SK-N-SH (cell line): ENCODE results near the gene EDA.

Experiments used
- ELF1 ChIP-seq: IDR thresholded peaks from 2 replicates; pipeline ENCODE4 v1.4.0; 2012
- EP300 ChIP-seq, 2 experiments: IDR thresholded peaks; 2 replicates each; pipeline versions ENCODE4 v1.4.0 to v1.6.1; 2012; ENCODE audit warnings: borderline replicate concordance in 1 of 2, low read depth in 1 of 2, low read length in 1 of 2
- EZH2phosphoT487 ChIP-seq: fragments of 200-600 bp; sonication (generic); IDR thresholded peaks from 2 replicates; pipeline ENCODE4 v1.6.1; 2017; ENCODE audit warnings: low read depth, mixed run types, mild to moderate bottlenecking, antibody characterized with exemption, moderate library complexity, borderline replicate concordance
- MEF2A ChIP-seq: IDR thresholded peaks from 2 replicates; pipeline ENCODE4 v1.4.0; 2012; ENCODE audit warnings: low read depth, borderline replicate concordance
- MXI1 ChIP-seq: IDR thresholded peaks from 2 replicates; pipeline ENCODE4 v1.6.1; 2012; ENCODE audit warnings: mild to moderate bottlenecking, low read depth, low read length, improper control_type of control experiment
- NRF1 ChIP-seq: IDR thresholded peaks from 2 replicates; pipeline ENCODE4 v1.6.1; 2012; ENCODE audit warnings: low read depth, mild to moderate bottlenecking, low read length
- POLR2AphosphoS5 ChIP-seq: IDR thresholded peaks from 2 replicates; pipeline ENCODE4 v1.6.1; 2012; ENCODE audit warnings: low read depth, low read length
- RAD21 ChIP-seq: IDR thresholded peaks from 2 replicates; pipeline ENCODE4 v1.6.1; 2012; ENCODE audit warnings: mild to moderate bottlenecking, low read length
- RCOR1 ChIP-seq: fragments of 150-350 bp; IDR thresholded peaks from 2 replicates; pipeline ENCODE4 v1.6.1; 2017; ENCODE audit warnings: antibody characterized with exemption, low read length
- RFX5 ChIP-seq: IDR thresholded peaks from 2 replicates; pipeline ENCODE4 v1.6.1; 2012; ENCODE audit warnings: mild to moderate bottlenecking, improper control_type of control experiment, low read length
- TAF1 ChIP-seq: IDR thresholded peaks from 2 replicates; pipeline ENCODE4 v1.6.1; 2012; ENCODE audit warnings: low read depth, mild to moderate bottlenecking, low read length, moderate library complexity, borderline replicate concordance
- TF ChIP-seq, protein P1 (sequence below): fragments of 200-600 bp; sonication (generic); IDR thresholded peaks from 2 replicates; pipeline ENCODE4 v1.6.1; 2017; ENCODE audit warnings: antibody characterized with exemption, mild to moderate bottlenecking, moderate library complexity
- TF ChIP-seq, protein P2 (sequence below): IDR thresholded peaks from 2 replicates; pipeline ENCODE4 v1.4.0; 2012; ENCODE audit warnings: low read depth
- TF ChIP-seq, protein P3 (sequence below): fragments of 150-350 bp; IDR thresholded peaks from 2 replicates; pipeline ENCODE4 v1.6.1; 2017; ENCODE audit warnings: antibody characterized with exemption, low read length, low read depth, borderline replicate concordance

DNA sequence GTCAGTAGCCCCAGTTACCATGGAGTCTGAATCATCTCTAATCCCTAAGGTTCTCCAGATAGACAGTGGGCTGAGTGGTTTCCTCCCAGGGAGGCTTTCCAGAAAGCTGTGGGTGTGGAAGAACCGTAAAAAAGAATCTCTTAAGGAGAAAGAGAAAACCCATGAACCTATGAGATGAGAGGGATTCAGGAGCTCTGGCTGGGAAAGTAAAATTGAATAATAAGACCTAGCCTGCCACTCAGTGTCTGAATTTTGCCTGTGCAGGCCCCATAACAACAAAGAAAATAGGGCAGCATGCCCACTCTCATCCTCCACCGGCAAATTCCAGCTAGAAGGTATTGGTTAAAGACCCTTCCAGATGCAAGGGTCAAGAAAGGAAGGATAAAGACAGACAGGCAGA is 416.9 kb downstream of the EDA start:
- no peak for TF ChIP-seq EP300 (IDR thresholded peaks at IDR 0.05; ENCODE audit: borderline replicate concordance in 1 of 2, low read depth in 1 of 2, low read length in 1 of 2)
- TF ChIP-seq, protein P1, sequence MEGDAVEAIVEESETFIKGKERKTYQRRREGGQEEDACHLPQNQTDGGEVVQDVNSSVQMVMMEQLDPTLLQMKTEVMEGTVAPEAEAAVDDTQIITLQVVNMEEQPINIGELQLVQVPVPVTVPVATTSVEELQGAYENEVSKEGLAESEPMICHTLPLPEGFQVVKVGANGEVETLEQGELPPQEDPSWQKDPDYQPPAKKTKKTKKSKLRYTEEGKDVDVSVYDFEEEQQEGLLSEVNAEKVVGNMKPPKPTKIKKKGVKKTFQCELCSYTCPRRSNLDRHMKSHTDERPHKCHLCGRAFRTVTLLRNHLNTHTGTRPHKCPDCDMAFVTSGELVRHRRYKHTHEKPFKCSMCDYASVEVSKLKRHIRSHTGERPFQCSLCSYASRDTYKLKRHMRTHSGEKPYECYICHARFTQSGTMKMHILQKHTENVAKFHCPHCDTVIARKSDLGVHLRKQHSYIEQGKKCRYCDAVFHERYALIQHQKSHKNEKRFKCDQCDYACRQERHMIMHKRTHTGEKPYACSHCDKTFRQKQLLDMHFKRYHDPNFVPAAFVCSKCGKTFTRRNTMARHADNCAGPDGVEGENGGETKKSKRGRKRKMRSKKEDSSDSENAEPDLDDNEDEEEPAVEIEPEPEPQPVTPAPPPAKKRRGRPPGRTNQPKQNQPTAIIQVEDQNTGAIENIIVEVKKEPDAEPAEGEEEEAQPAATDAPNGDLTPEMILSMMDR: no peak
- no peak for TF ChIP-seq POLR2AphosphoS5
- no peak for TF ChIP-seq EZH2phosphoT487
- no peak for TF ChIP-seq RFX5
- TF ChIP-seq RAD21: no peak
- TF ChIP-seq, protein P2, sequence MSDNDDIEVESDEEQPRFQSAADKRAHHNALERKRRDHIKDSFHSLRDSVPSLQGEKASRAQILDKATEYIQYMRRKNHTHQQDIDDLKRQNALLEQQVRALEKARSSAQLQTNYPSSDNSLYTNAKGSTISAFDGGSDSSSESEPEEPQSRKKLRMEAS: no peak
- no peak for TF ChIP-seq ELF1
- TF ChIP-seq, protein P3, sequence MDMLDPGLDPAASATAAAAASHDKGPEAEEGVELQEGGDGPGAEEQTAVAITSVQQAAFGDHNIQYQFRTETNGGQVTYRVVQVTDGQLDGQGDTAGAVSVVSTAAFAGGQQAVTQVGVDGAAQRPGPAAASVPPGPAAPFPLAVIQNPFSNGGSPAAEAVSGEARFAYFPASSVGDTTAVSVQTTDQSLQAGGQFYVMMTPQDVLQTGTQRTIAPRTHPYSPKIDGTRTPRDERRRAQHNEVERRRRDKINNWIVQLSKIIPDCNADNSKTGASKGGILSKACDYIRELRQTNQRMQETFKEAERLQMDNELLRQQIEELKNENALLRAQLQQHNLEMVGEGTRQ: no peak
- TF ChIP-seq MXI1: no peak
- no peak for TF ChIP-seq MEF2A
- TF ChIP-seq TAF1: no peak
- TF ChIP-seq NRF1: no peak
- TF ChIP-seq RCOR1: no peak
